Nephron (organoid): ENCODE measurements around the gene GBA2.

Experiments used
- H3K27ac Mint-ChIP-seq, 3 experiments: 2 replicates each; pipeline ENCODE4 v1.8.0; 2020; ENCODE audit warnings: mixed read lengths in 3 of 3, mild to moderate bottlenecking in 2 of 3, moderate library complexity in 1 of 3
- H3K27me3 Mint-ChIP-seq: 2 replicates; pipeline ENCODE4 v1.8.0; 2021; ENCODE audit warnings: low read depth, mild to moderate bottlenecking, moderate library complexity, mixed read lengths
- H3K36me3 Mint-ChIP-seq: 2 replicates; pipeline ENCODE4 v1.8.0; 2020; ENCODE audit warnings: low read depth, mixed read lengths
- H3K4me1 Mint-ChIP-seq: 2 replicates; pipeline ENCODE4 v1.8.0; 2020; ENCODE audit warnings: mixed read lengths
- H3K4me3 Mint-ChIP-seq, 3 experiments: 2 replicates each; pipeline ENCODE4 v1.8.0; 2020; ENCODE audit warnings: mild to moderate bottlenecking in 3 of 3, mixed read lengths in 3 of 3, moderate library complexity in 2 of 3
- H3K9me3 Mint-ChIP-seq: 2 replicates; pipeline ENCODE4 v1.8.0; 2020; ENCODE audit warnings: mixed read lengths
- TF ChIP-seq, protein P1 (sequence below), 3 experiments: fragments of 200-600 bp; sonication (generic); IDR thresholded peaks; one replicate each; pipeline ENCODE4 v1.5.0; 2021; ENCODE audit warnings: antibody characterized with exemption in 3 of 3; ENCODE audit not compliant: unreplicated experiment in 3 of 3

GBA2 gene

DNA sequence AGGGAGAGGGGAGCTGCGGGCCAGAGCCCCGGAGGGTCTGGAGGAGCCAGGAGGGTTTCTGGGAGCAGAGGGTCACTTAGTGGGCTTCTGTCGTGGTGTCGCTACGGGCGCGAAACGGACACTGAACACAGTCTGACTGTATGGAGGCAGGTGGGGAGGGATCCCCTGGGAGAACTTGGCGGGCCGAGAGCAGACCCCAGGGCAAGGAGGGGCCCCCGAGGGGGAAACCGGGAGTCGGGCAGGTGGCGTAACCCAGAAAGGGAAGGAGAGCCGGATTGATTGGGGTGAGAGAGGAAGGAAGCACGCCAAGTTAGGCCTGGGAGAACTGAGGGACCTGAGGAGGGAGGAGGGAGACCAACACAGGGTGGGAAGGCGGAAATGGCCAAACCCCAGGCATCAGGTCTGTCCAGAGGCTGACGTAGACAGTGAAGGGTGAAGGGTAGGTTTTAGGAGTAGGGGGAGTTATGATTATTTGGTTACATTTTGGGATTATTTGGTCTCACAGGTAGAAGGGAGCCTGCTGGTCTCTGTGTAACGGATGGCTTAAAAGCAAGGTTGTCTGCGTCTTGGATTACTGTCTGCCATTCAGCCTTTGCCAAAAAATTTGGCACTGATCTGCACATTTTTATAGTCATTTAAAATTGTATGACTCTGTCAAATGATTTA lies 8.3 kb upstream of the GBA2 start:
- peak overlapping the region; percentile 87 to 90 (median 88) for H3K4me3 Mint-ChIP-seq
- no peaks in the 10 kb centered on the region for H3K27me3 Mint-ChIP-seq
- H3K36me3 Mint-ChIP-seq: peaks cover 28% of the 10 kb centered on the region
- TF ChIP-seq, protein P1, sequence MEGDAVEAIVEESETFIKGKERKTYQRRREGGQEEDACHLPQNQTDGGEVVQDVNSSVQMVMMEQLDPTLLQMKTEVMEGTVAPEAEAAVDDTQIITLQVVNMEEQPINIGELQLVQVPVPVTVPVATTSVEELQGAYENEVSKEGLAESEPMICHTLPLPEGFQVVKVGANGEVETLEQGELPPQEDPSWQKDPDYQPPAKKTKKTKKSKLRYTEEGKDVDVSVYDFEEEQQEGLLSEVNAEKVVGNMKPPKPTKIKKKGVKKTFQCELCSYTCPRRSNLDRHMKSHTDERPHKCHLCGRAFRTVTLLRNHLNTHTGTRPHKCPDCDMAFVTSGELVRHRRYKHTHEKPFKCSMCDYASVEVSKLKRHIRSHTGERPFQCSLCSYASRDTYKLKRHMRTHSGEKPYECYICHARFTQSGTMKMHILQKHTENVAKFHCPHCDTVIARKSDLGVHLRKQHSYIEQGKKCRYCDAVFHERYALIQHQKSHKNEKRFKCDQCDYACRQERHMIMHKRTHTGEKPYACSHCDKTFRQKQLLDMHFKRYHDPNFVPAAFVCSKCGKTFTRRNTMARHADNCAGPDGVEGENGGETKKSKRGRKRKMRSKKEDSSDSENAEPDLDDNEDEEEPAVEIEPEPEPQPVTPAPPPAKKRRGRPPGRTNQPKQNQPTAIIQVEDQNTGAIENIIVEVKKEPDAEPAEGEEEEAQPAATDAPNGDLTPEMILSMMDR (IDR thresholded peaks at IDR 0.05; ENCODE audit: unreplicated experiment in 3 of 3): no peak
- H3K4me1 Mint-ChIP-seq: peaks cover 25% of the 10 kb centered on the region
- H3K9me3 Mint-ChIP-seq: no peaks in the 10 kb centered on the region
- H3K27ac Mint-ChIP-seq: peak overlapping the region; percentile 37 to 96 (median 93)

DNA sequence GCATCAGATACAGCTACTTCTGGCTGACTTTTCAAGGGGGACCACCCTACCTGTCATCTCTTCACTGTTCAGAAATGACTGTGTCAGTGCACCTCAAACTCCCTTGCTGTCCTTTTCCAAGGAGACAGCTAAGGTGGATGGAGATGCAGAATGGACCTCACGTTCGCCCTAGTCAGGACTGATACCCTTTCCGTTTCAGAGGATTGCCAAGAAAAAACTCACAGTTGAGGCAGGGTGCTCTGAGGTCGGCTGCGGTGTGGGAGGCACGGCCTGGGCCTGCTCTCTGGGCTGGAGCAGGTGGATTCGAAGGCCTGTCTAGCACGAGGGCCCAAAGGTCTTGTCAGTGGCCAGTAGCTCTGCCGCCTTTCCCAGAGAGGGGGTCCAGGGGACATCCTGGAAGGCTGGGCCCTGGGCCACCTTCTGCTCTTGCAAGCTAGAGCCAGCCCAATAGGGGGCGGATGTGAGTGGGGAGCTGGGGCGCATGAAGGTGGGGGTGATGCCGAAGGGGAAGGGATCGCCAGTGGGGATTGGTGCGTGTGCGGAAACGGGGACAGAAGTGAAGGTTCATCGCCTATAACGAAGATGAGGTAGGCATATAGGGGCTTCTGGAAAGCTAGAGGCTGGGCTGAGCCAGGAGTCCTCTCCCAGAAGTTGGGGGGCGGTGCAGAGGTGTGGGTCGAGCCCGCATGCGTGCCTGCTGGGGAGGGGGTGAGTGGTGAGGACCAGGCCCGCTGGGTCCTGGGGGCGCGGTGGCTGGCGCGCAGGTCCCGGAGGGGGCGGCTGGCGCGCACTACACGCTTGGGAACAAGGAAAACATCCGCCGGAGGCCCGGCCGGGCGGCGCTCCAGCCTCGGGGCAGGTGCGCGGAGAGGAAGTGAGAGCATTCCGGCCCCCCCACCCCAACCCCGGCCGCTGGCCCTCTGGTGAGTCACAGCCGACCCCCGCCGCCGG lies 7.5 kb upstream of the GBA2 start:
- Mint-ChIP-seq H3K27ac (peak overlapping the region; percentile 37 to 96 (median 93)), H3K27me3 (no peaks in the 10 kb centered on the region)

DNA sequence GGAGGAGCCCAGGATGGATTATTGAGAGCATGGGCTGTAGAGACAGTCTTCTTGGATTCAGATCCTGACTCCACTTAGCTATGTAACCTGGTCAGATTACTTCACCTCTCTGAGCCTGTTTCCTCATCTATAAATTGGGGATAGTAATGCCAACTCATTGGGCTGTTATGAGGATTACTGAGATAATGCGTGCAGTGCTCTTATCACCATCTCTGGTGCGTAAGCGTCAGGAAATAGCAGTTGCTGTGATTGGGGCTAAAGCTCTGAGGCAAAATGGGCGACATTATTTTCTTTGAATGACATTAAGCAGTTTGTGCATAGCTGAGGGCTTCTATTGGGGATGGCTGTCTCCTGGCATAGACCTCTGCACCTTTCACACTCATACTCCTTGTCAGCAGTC lies 6.0 kb upstream of the GBA2 start:
- H3K4me1 Mint-ChIP-seq: peaks cover 19% of the 10 kb centered on the region
- peak overlapping the region in 2 of 3 experiments; percentile 21 to 29 for H3K4me3 Mint-ChIP-seq
- TF ChIP-seq, protein P1 (IDR thresholded peaks at IDR 0.05; ENCODE audit: unreplicated experiment in 3 of 3): no peak
- H3K27me3 Mint-ChIP-seq: no peaks in the 10 kb centered on the region
- H3K27ac Mint-ChIP-seq: no peak overlapping the region
- H3K9me3 Mint-ChIP-seq: no peaks in the 10 kb centered on the region
- H3K36me3 Mint-ChIP-seq: peaks cover 37% of the 10 kb centered on the region

More for the DNA sequence above, 7.5 kb upstream of the GBA2 start:
- Mint-ChIP-seq H3K36me3 (peaks cover 33% of the 10 kb centered on the region), H3K9me3 (no peaks in the 10 kb centered on the region), H3K4me3 (peak overlapping the region; percentile 87 to 92 (median 88)), H3K4me1 (peaks cover 25% of the 10 kb centered on the region)
- TF ChIP-seq, protein P1 (IDR thresholded peaks at IDR 0.05; ENCODE audit: unreplicated experiment in 3 of 3): peak; percentile 35 to 43 (median 42)

DNA sequence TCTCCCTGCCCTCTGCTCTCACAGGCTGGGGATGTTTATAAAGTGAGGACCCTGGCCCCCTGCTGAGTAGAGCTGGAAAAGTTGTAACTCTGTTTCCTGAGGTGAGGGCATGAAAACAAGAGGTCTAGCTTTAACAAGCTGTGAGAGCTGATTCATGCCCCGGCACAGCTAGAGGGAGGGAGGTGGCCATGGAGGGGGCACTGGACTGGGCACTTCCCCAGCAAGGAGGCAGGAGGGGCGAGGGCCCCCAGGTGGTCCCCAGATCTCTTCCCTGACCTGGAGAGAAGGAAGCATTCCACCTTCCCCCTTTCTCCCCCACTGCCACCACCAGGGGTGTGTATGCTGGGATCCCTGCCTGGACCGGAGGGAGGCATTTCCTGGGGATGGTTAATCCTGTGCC lies 5.2 kb upstream of the GBA2 start, which contains the start of gene MSMP:
MSMP (minus strand) TSS at position 13 of the 400 bp plus-strand sequence. CDS start 147 bp downstream, outside the sequence.
- peak within 1 kb of the TSS; percentile 6 to 32 (median 22) for H3K4me3 Mint-ChIP-seq
- peaks cover 18% of the 10 kb centered on the region for H3K4me1 Mint-ChIP-seq
- no peaks in the 10 kb centered on the region for H3K27me3 Mint-ChIP-seq
- H3K27ac Mint-ChIP-seq: no peak within 1 kb of the TSS
- H3K9me3 Mint-ChIP-seq: no peaks in the 10 kb centered on the region
- peaks cover 37% of the 10 kb centered on the region for H3K36me3 Mint-ChIP-seq
- TF ChIP-seq, protein P1 (IDR thresholded peaks at IDR 0.05; ENCODE audit: unreplicated experiment in 3 of 3): no peak

DNA sequence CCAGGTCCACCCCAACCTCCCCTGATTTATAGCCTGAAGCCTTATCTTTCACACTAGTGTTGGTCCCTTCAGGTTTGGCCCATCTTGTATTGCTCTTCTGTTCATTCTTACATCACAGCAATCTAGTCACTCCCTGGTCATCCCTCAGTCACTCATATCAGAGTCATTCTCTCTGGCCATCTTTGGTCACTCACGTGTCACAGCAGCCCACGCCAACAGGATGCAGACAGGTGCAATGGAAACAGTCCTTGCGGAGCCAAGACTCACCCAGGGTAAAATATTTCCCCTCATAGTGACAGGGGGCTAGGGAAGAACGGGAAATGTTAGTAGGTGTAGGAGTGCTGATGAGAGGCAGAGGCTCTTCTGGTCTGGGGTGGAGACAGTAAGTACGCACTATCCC lies 4.4 kb upstream of the GBA2 start:
- peak overlapping the region; percentile 6 to 32 (median 22) for H3K4me3 Mint-ChIP-seq
- peaks cover 37% of the 10 kb centered on the region for H3K36me3 Mint-ChIP-seq
- no peak overlapping the region for H3K27ac Mint-ChIP-seq
- H3K9me3 Mint-ChIP-seq: no peaks in the 10 kb centered on the region
- peaks cover 13% of the 10 kb centered on the region for H3K4me1 Mint-ChIP-seq
- H3K27me3 Mint-ChIP-seq: no peaks in the 10 kb centered on the region
- TF ChIP-seq, protein P1 (IDR thresholded peaks at IDR 0.05; ENCODE audit: unreplicated experiment in 3 of 3): no peak
